Endothelial cell of umbilical vein (primary cell): ENCODE results near the gene BICRA. TPM values are rescaled to one million over a fixed set of nuclear protein-coding genes. Genes with fewer than 3 reads are reported as not detected.

Experiments
- BruUV-seq: library from RNA; stranded (reverse); fragments of 400-500 nt; replicated peaks from 2 replicates; lab custom pipeline; 2021; lab: Mats Ljungman, UMichigan
- CTCF ChIA-PET: fragments of 300-600, 350-600 bp; sonication (Branson Sonifier 250); formaldehyde crosslinking; loops from one replicate; lab custom pipeline; 2021; ENCODE audit warnings: antibody characterized with exemption, inconsistent platforms; lab: Charles Lee
- POLR2A ChIA-PET: fragments of 300-600, 350-600 bp; sonication (Branson Sonifier 250); formaldehyde crosslinking; loops from one replicate; lab custom pipeline; 2021; ENCODE audit warnings: antibody characterized with exemption, inconsistent platforms; lab: Charles Lee
- DNase-seq: peaks from one replicate; pipeline ENCODE4 v3.0.0-alpha.2; 2011; ENCODE audit warnings: low read depth, low spot score
- FAIRE-seq: peaks from 2 replicates; lab custom pipeline; 2011; peaks lifted over from hg19 to GRCh38; lab: Jason Lieb, UNC
- H2AFZ ChIP-seq: 2 replicates; pipeline ENCODE4 v1.6.0; 2012; ENCODE audit warnings: low read depth, low read length, control low read depth, inconsistent platforms
- H3K27ac ChIP-seq: 2 replicates; pipeline ENCODE4 v1.5.1; 2011; ENCODE audit warnings: low read depth, mild to moderate bottlenecking, control low read depth, low read length, moderate library complexity; ENCODE audit not compliant: insufficient read depth
- H3K27me3 ChIP-seq, 2 experiments: 2 replicates each; pipeline versions ENCODE4 v1.6.0 to v1.6.1; 2011; ENCODE audit warnings: low read length in 2 of 2, mixed read lengths in 1 of 2; ENCODE audit not compliant: control insufficient read depth in 2 of 2, insufficient read depth in 2 of 2
- H3K36me3 ChIP-seq, 2 experiments: 2 replicates in 1 of 2; 3 replicates in 1 of 2; pipeline ENCODE4 v1.5.1; 2011; ENCODE audit warnings: low read length in 2 of 2, mild to moderate bottlenecking in 1 of 2, moderate library complexity in 1 of 2; ENCODE audit not compliant: control insufficient read depth in 2 of 2, insufficient read depth in 2 of 2; ENCODE audit errors: extremely low read depth in 1 of 2
- H3K4me1 ChIP-seq: 3 replicates; pipeline ENCODE4 v1.5.1; 2011; ENCODE audit warnings: mild to moderate bottlenecking, low read length; ENCODE audit not compliant: control insufficient read depth, insufficient read depth; ENCODE audit errors: extremely low read depth
- H3K4me2 ChIP-seq: 2 replicates; pipeline ENCODE4 v1.6.1; 2011; ENCODE audit warnings: low read length, control low read depth, mixed read lengths; ENCODE audit not compliant: insufficient read depth
- H3K4me3 ChIP-seq, 3 experiments: fragments of 200-600 bp in 1 of 3; sonication (generic), shearing (Covaris generic) in 1 of 3; replicated peaks in 1 of 3; 2 replicates each; pipeline ENCODE4 v1.5.1; 2011 to 2016; ENCODE audit warnings: control low read depth in 3 of 3, low read length in 3 of 3, mild to moderate bottlenecking in 2 of 3, inconsistent platforms in 1 of 3, low read depth in 1 of 3, moderate library complexity in 1 of 3; ENCODE audit not compliant: insufficient read depth in 1 of 3
- H3K79me2 ChIP-seq: 2 replicates; pipeline ENCODE4 v1.6.0; 2012; ENCODE audit warnings: low read length, inconsistent platforms; ENCODE audit not compliant: control insufficient read depth, insufficient read depth
- H3K9ac ChIP-seq: replicated peaks from 2 replicates; pipeline ENCODE3; 2011; ENCODE audit warnings: low read length, control low read depth; ENCODE audit not compliant: insufficient read depth; ENCODE audit errors: extremely low read depth
- H3K9me1 ChIP-seq: replicated peaks from 3 replicates; pipeline ENCODE4 v1.6.0; 2011; ENCODE audit warnings: mild to moderate bottlenecking, low read length; ENCODE audit not compliant: control insufficient read depth, insufficient read depth; ENCODE audit errors: extremely low read depth
- H3K9me3 ChIP-seq: replicated peaks from 2 replicates; pipeline ENCODE4 v1.5.1; 2012; ENCODE audit warnings: low read length, inconsistent platforms; ENCODE audit not compliant: control insufficient read depth, insufficient read depth
- H4K20me1 ChIP-seq: replicated peaks from 2 replicates; pipeline ENCODE3; 2011; ENCODE audit warnings: mild to moderate bottlenecking, low read length; ENCODE audit not compliant: control insufficient read depth, insufficient read depth; ENCODE audit errors: extremely low read depth
- EZH2 ChIP-seq: IDR thresholded peaks from 2 replicates; pipeline ENCODE4 v1.6.1; 2012; ENCODE audit warnings: borderline replicate concordance, low read depth, mild to moderate bottlenecking, moderate library complexity, low read length, inconsistent platforms; ENCODE audit not compliant: severe bottlenecking
- FOS ChIP-seq: IDR thresholded peaks from 2 replicates; pipeline ENCODE4 v1.6.1; 2011; ENCODE audit warnings: mild to moderate bottlenecking, low read length, moderate library complexity, borderline replicate concordance; ENCODE audit not compliant: insufficient read depth
- GATA2 ChIP-seq: IDR thresholded peaks from 2 replicates; pipeline ENCODE4 v1.7.0; 2011; ENCODE audit warnings: low read depth, mild to moderate bottlenecking, moderate library complexity, mixed read lengths, low read length; ENCODE audit not compliant: insufficient read length, insufficient read depth
- JUN ChIP-seq: IDR thresholded peaks from 2 replicates; pipeline ENCODE4 v1.6.1; 2011; ENCODE audit warnings: borderline replicate concordance, low read depth; ENCODE audit not compliant: insufficient read length, insufficient read depth
- MYC ChIP-seq: IDR thresholded peaks from one replicate; pipeline ENCODE4 v1.6.1; 2011; ENCODE audit warnings: mild to moderate bottlenecking, low read depth, low read length
- POLR2A ChIP-seq: IDR thresholded peaks from 2 replicates; pipeline ENCODE4 v1.6.1; 2012; ENCODE audit warnings: low read depth, mild to moderate bottlenecking, control low read depth, low read length
- POLR2AphosphoS5 ChIP-seq: IDR thresholded peaks from 2 replicates; pipeline ENCODE4 v1.6.1; 2012; ENCODE audit warnings: low read depth, mild to moderate bottlenecking, control low read depth, low read length, moderate library complexity; ENCODE audit not compliant: insufficient read depth
- dilution Hi-C: fragments of 300-500 bp; cut with MboI; formaldehyde crosslinking; loops from one replicate; pipeline ENCODE4 v1.15.0; 2019; ENCODE audit warnings: low sequenced_read_pairs; ENCODE audit not compliant: extremely low pct_ligation_motif_present
- intact Hi-C: fragments of 100-400 bp; cut with micrococcal nuclease; formaldehyde crosslinking; loops from one replicate; pipeline ENCODE4 v1.10.0; 2022
- polyA plus RNA-seq, 4 experiments: library from polyadenylated mRNA; depleted of rRNA in 3 of 4; stranded (reverse) in 3 of 4; unstranded in 1 of 4; fragments of >200 nt; gene quantifications; 2 replicates each; pipeline versions ENCODE4 v1.2.1 to v1.2.3, GENCODE V29; 2011 to 2012; ENCODE audit warnings: missing spikeins in 1 of 4
- total RNA-seq: library from RNA; stranded (reverse); gene quantifications from 2 replicates; pipeline ENCODE4 v1.2.3, GENCODE V29; 2021
- TF ChIP-seq, protein P1 (sequence below): IDR thresholded peaks from 2 replicates; pipeline ENCODE4 v1.6.1; 2011; ENCODE audit not compliant: insufficient read depth, insufficient read length
- TF ChIP-seq, protein P2 (sequence below), 2 donors: IDR thresholded peaks; 1 replicate in 1 of 2; 2 replicates in 1 of 2; pipeline ENCODE4 v1.5.1; 2011; ENCODE audit warnings: low read length in 2 of 2, mild to moderate bottlenecking in 2 of 2, moderate library complexity in 2 of 2, control low read depth in 1 of 2, inconsistent platforms in 1 of 2, low read depth in 1 of 2; ENCODE audit not compliant: insufficient read depth in 1 of 2; ENCODE audit errors: extremely low read depth in 1 of 2

The BICRA gene
- total and polyA plus RNA-seq, 2 donors (not counting 3 experiments of a cell fraction or from before 2014, with no cell fraction given): 3.8 to 20.5 TPM

DNA sequence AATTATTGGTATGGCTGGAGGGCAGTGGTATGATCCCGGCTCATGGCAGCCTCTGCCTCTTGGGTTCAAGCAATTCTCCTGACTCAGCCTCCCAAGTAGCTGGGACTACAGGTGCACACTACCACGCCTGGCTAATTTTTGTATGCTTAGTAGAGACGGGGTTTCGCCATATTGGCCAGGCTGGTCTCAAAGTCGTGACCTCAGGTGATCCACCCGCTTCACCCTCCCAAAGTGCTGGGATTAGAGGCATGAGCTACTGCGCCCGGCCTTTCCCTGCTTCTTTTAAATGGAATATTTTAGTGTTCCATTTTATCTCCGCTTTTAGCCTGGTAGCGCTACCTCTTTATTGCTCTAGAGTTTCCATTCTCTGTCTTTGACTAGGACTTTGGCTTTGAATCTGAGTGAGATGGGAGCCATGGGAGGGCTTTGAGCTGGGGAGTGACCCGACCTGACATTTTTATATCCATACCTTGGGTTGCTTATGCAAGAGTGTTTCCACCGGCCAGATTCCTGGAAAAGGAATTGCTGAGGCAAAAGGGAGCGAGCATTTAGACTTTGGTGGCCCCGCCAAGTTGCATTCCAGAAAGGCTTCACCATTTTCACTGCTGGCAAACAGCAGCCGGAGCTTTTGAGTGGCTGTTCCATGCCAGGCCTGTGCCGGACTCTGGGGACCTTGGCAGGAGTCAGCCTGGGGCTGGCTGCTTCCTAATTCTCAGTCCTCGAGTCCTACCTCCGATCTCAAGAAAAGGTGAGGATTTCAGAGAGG lies 22.9 kb downstream of the BICRA start:
- H3K27ac ChIP-seq: no peak overlapping the region
- H4K20me1 ChIP-seq: peaks cover 4% of the 10 kb centered on the region
- no peaks in the 10 kb centered on the region for H3K9me1 ChIP-seq
- peaks cover 70% of the 10 kb centered on the region for H3K79me2 ChIP-seq
- no peak overlapping the region for H3K4me2 ChIP-seq
- no peak overlapping the region for H3K4me3 ChIP-seq
- no peaks in the 10 kb centered on the region for H3K9me3 ChIP-seq
- peaks cover 2 to 3% of the 10 kb centered on the region in 2 experiments for H3K36me3 ChIP-seq
- no TSS peak for BruUV-seq
- H3K9ac ChIP-seq: no peak overlapping the region
- dilution Hi-C loops (no loop called here), intact Hi-C loops (no loop called here)
- H2AFZ ChIP-seq: no peak overlapping the region
- DNase-seq: no peak
- TF ChIP-seq EZH2 (no peak), POLR2AphosphoS5 (no peak), FOS (no peak), JUN (no peak), MYC (no peak), POLR2A (no peak), GATA2 (no peak)
- TF ChIP-seq, protein P1, sequence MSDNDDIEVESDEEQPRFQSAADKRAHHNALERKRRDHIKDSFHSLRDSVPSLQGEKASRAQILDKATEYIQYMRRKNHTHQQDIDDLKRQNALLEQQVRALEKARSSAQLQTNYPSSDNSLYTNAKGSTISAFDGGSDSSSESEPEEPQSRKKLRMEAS: no peak
- TF ChIP-seq, protein P2, sequence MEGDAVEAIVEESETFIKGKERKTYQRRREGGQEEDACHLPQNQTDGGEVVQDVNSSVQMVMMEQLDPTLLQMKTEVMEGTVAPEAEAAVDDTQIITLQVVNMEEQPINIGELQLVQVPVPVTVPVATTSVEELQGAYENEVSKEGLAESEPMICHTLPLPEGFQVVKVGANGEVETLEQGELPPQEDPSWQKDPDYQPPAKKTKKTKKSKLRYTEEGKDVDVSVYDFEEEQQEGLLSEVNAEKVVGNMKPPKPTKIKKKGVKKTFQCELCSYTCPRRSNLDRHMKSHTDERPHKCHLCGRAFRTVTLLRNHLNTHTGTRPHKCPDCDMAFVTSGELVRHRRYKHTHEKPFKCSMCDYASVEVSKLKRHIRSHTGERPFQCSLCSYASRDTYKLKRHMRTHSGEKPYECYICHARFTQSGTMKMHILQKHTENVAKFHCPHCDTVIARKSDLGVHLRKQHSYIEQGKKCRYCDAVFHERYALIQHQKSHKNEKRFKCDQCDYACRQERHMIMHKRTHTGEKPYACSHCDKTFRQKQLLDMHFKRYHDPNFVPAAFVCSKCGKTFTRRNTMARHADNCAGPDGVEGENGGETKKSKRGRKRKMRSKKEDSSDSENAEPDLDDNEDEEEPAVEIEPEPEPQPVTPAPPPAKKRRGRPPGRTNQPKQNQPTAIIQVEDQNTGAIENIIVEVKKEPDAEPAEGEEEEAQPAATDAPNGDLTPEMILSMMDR (IDR thresholded peaks at IDR 0.05; ENCODE audit: extremely low read depth in 1 of 2, insufficient read depth in 1 of 2, low read depth in 1 of 2, low read length in 2 of 2): no peak
- no peaks in the 10 kb centered on the region for H3K27me3 ChIP-seq
- no peaks in the 10 kb centered on the region for H3K4me1 ChIP-seq
- CTCF ChIA-PET: no interaction called here
- POLR2A ChIA-PET: no interaction called here
- no peak for FAIRE-seq
